ENCODE measurements around the gene CERS1. TPM values are rescaled to one million over a fixed set of nuclear protein-coding genes. Genes with fewer than 3 reads are reported as not detected.

The CERS1 gene
- total RNA-seq, 1 experiment from 2014 or later = 0.96 TPM

GRCh38 chr19:18847549-18848463 lies 48.2 kb downstream of the CERS1 start:
- ChIA-PET POLR2A (interaction anchor here (0.9 kb wide), 1 partner anchor 15 kb away, joined by 4 read pairs; no protein-coding TSS in a partner anchor), RAD21 (ENCODE audit: low non-redundant PET in 1 of 2, low total read pairs in 2 of 2, uncharacterized antibody in 2 of 2, unreplicated experiment in 2 of 2) (no interaction called here), CTCF (interaction anchor here (0.9 to 2.8 kb wide), 9 partner anchors 8 to 407 kb away, joined by 3 to 39 read pairs (median 8); partner anchors contain the start of genes REX1BD and UPF1)
- TF ChIP-seq MAX (IDR thresholded peaks at IDR 0.05) = no peak
- TF ChIP-seq RAD21 (IDR thresholded peaks at IDR 0.05; ENCODE audit: low read depth) = no peak
- TF ChIP-seq TCF7L2 (IDR thresholded peaks at IDR 0.05; ENCODE audit: borderline replicate concordance, extremely low read depth, insufficient read depth, insufficient read length) = no peak
- no peak for TF ChIP-seq CTCF (IDR thresholded peaks at IDR 0.05 in 2 of 3, conservative IDR thresholded peaks at IDR 0.05 in 1 of 3; ENCODE audit: borderline replicate concordance in 1 of 3, insufficient read depth in 1 of 3, low read depth in 2 of 3, low read length in 2 of 3)
- TF ChIP-seq EZH2 (IDR thresholded peaks at IDR 0.05) = no peak
- no peak for TF ChIP-seq CEBPB (IDR thresholded peaks at IDR 0.05; ENCODE audit: low read depth)
- TF ChIP-seq POLR2A (IDR thresholded peaks at IDR 0.05; ENCODE audit: borderline replicate concordance, extremely low read depth, insufficient read depth, insufficient read length) = no peak
- no peak for TF ChIP-seq POLR2AphosphoS5 (IDR thresholded peaks at IDR 0.05; ENCODE audit: low read depth, low read length)
- TF ChIP-seq YY1 (IDR thresholded peaks at IDR 0.05; ENCODE audit: extremely low read depth, insufficient replicate concordance, low read depth, low read length) = no peak
- TF ChIP-seq SRF (IDR thresholded peaks at IDR 0.05; ENCODE audit: low read depth) = no peak
- TF ChIP-seq ZNF274 (IDR thresholded peaks at IDR 0.05; ENCODE audit: low read depth, low read length) = no peak
- no peak for TF ChIP-seq ZFX (IDR thresholded peaks at IDR 0.05)
- TF ChIP-seq ELF1 (IDR thresholded peaks at IDR 0.05; ENCODE audit: borderline replicate concordance, low read depth) = no peak
- TF ChIP-seq SIN3A (IDR thresholded peaks at IDR 0.05; ENCODE audit: low read depth) = no peak
- no peak for TF ChIP-seq FOSL1 (IDR thresholded peaks at IDR 0.05; ENCODE audit: low read depth)
- no peak for TF ChIP-seq ZBTB33 (IDR thresholded peaks at IDR 0.05; ENCODE audit: extremely low read depth, insufficient replicate concordance, low read length)
- TF ChIP-seq REST (IDR thresholded peaks at IDR 0.05; ENCODE audit: low read depth) = no peak
- TF ChIP-seq EZH2phosphoT487 (IDR thresholded peaks at IDR 0.05; ENCODE audit: borderline replicate concordance) = no peak
- no peak overlapping the region for H2AFZ ChIP-seq (ENCODE audit: low read depth, low read length, poor library complexity, severe bottlenecking)
- BruUV-seq (replicated peaks) = no TSS peak
- no peaks in the 10 kb centered on the region for H3K9me2 ChIP-seq (ENCODE audit: insufficient read depth)
- H3K36me3 ChIP-seq (ENCODE audit: control insufficient read depth in 1 of 2, insufficient read depth in 2 of 2, low read length in 2 of 2) = peaks cover 31 to 52% of the 10 kb centered on the region in 2 experiments
- intact Hi-C loops (cut with micrococcal nuclease) = loop anchor here (1.0 to 5.0 kb wide), 3 partner anchors 77 to 396 kb away; no protein-coding TSS in a partner anchor
- H3K27me3 ChIP-seq (ENCODE audit: insufficient read depth, low read length) = no peaks in the 10 kb centered on the region
- no peak overlapping the region for H3K4me2 ChIP-seq (ENCODE audit: low read length)
- H3K4me1 ChIP-seq (ENCODE audit: control insufficient read depth in 1 of 2, insufficient read depth in 2 of 2, low read length in 2 of 2) = 0 out of 4 replicates have a peak, but pooled peaks cover 0 to 4% of the 10 kb centered on the region in 2 experiments
- no peak for ATAC-seq
- H4K20me1 ChIP-seq (ENCODE audit: insufficient read depth) = peaks cover 22% of the 10 kb centered on the region; the same call in 1 of the 2 replicates
- H3K9ac ChIP-seq (ENCODE audit: low read length) = no peak overlapping the region
- no peak overlapping the region for H3K27ac ChIP-seq (ENCODE audit: low read depth, low read length)
- H3K9me3 ChIP-seq (ENCODE audit: control insufficient read depth in 1 of 2, insufficient read depth in 1 of 2, low read depth in 1 of 2, low read length in 2 of 2) = no peaks in the 10 kb centered on the region
- H3K79me2 ChIP-seq (ENCODE audit: insufficient read depth, low read length) = peaks cover 87% of the 10 kb centered on the region
- no peak for DNase-seq (ENCODE audit: low read depth, low spot score)
- no peak overlapping the region for H3K4me3 ChIP-seq (replicated peaks in 1 of 2; ENCODE audit: low read depth in 1 of 2, low read length in 2 of 2)

Data from HCT116 (cell line).